ENCODE data around the gene INTS6.

DNA sequence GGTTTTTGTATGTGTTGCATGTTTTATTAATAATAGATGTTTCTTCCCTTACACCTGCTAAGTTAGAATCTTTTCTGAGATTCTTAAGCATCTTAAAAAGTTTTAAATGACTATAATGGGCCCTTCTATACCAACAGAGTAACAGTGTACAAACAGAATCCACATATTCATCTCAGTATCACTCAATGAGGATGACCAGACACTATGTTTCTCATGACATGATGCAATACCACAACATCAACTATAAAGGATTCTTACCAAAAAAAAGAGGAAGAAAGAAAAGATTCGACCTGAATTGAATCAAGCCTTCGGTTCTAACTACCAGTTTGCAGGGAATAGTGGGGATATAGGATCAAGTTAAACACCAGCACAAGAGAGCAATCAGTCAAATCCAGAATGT lies 56.5 kb downstream of the INTS6 start:
- TF ChIP-seq, protein P1, sequence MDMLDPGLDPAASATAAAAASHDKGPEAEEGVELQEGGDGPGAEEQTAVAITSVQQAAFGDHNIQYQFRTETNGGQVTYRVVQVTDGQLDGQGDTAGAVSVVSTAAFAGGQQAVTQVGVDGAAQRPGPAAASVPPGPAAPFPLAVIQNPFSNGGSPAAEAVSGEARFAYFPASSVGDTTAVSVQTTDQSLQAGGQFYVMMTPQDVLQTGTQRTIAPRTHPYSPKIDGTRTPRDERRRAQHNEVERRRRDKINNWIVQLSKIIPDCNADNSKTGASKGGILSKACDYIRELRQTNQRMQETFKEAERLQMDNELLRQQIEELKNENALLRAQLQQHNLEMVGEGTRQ (CRISPR knock-in tag; IDR thresholded peaks at IDR 0.05) = no peak
- TF ChIP-seq, protein P2, sequence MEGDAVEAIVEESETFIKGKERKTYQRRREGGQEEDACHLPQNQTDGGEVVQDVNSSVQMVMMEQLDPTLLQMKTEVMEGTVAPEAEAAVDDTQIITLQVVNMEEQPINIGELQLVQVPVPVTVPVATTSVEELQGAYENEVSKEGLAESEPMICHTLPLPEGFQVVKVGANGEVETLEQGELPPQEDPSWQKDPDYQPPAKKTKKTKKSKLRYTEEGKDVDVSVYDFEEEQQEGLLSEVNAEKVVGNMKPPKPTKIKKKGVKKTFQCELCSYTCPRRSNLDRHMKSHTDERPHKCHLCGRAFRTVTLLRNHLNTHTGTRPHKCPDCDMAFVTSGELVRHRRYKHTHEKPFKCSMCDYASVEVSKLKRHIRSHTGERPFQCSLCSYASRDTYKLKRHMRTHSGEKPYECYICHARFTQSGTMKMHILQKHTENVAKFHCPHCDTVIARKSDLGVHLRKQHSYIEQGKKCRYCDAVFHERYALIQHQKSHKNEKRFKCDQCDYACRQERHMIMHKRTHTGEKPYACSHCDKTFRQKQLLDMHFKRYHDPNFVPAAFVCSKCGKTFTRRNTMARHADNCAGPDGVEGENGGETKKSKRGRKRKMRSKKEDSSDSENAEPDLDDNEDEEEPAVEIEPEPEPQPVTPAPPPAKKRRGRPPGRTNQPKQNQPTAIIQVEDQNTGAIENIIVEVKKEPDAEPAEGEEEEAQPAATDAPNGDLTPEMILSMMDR (IDR thresholded peaks at IDR 0.05) = no peak
- TF ChIP-seq, protein P3, sequence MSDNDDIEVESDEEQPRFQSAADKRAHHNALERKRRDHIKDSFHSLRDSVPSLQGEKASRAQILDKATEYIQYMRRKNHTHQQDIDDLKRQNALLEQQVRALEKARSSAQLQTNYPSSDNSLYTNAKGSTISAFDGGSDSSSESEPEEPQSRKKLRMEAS (CRISPR knock-in tag; IDR thresholded peaks at IDR 0.05) = no peak
- TF ChIP-seq SOX15 (CRISPR knock-in tag; IDR thresholded peaks at IDR 0.05) (no peak), CREM (CRISPR knock-in tag; IDR thresholded peaks at IDR 0.05) (no peak)
- TF ChIP-seq, protein P4, sequence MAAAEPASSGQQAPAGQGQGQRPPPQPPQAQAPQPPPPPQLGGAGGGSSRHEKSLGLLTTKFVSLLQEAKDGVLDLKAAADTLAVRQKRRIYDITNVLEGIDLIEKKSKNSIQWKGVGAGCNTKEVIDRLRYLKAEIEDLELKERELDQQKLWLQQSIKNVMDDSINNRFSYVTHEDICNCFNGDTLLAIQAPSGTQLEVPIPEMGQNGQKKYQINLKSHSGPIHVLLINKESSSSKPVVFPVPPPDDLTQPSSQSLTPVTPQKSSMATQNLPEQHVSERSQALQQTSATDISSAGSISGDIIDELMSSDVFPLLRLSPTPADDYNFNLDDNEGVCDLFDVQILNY (CRISPR knock-in tag; IDR thresholded peaks at IDR 0.05) = no peak
